ENCODE measurements around the gene SPATA33. TPM values are rescaled to one million over a fixed set of nuclear protein-coding genes. Genes with fewer than 3 reads are reported as not detected.
"Not testable (repeated sequence)": the region's sequence is repeated elsewhere in the genome, so short reads cannot be mapped to it uniquely, and the experiment has no call there.

Gene SPATA33
- total RNA-seq, 5 donors from 2014 or later (not counting 1 experiment from before 2014, with no cell fraction given): 5.0 to 11.1 (median 8.1) TPM

DNA sequence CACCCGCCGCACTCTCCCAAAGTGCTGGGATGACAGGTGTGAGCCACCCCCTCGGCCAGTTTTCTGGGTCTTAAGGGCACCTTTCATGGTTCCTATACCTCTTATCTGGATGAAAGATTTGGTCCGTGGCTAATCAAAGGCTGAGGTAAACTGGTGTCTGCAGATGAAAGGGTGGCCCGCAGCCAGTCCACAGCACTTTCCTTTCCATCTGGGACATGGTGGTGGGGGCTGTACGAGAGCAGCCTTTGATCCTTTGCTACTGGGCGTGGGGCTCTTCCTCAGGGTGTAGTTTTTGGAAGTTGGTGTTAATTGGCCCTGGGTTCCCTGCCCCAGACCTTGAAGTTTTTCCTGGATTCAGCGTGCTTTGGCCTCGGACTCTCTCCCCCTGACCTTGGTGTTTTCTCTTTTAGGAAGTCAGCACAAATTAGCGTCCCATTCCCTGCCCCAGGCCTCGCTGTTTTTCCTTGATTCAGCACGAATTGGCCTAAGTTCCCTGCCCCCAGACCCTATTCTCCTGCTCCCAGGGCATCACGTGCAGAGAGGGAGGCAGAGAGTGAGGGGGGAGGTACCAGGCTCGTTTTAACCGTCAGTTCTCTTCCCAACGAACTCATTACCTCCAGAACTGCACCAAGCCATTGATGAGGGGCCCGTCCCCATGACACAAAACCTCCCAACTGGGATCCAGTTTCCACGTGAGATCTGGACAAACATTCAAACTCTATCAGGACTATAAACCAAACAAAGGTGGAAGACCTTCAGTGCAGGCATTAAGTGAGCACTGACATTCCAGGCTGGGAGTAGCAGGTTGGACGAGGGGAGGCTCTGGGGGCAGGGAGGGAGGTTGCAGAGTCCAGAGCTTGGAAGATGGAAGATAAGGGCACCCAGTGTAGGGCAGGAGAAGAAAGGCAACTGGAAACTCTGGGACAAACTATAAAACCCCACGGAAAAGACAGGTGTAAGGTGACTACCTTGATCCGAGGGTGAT is 32.6 kb upstream of the SPATA33 start:
- Mint-ChIP-seq H3K4me3 (no peak overlapping the region), H3K27ac (no peak overlapping the region), H3K9me3 (no peaks in the 10 kb centered on the region), H3K27me3 (peaks cover 4 to 28% of the 10 kb centered on the region in 2 donors), H3K36me3 (no peaks in the 10 kb centered on the region), H3K4me1 (peaks cover 0 to 2% (median 2%) of the 10 kb centered on the region in 3 donors)
- ChIA-PET CTCF (no interaction called here), POLR2A (no interaction called here)
- H3K27ac ChIP-seq (ENCODE audit: low read length): no peak overlapping the region
- no peak overlapping the region for H3K4me3 ChIP-seq (ENCODE audit: control insufficient read depth in 1 of 2, extremely low read depth in 1 of 2, low read length in 1 of 2)
- no peaks in the 10 kb centered on the region for H3K36me3 ChIP-seq (ENCODE audit: control insufficient read depth in 2 of 2, extremely low read depth in 1 of 2, insufficient read depth in 1 of 2, low read length in 1 of 2)
- H3K9me3 ChIP-seq: no peaks in the 10 kb centered on the region
- DNase-seq (no peak), ATAC-seq (replicated peaks in 1 of 4) (no peak)
- no peaks in the 10 kb centered on the region for H3K4me1 ChIP-seq (ENCODE audit: control insufficient read depth in 1 of 2, extremely low read depth in 1 of 2, insufficient read depth in 2 of 2, low read length in 2 of 2)
- WGBS (ENCODE audit: insufficient coverage): 85% methylated on average over 8 of the region's 21 CpGs
- peaks cover 0 to 24% of the 10 kb centered on the region in 2 experiments for H3K27me3 ChIP-seq (replicated peaks in 1 of 2; ENCODE audit: control insufficient read depth in 2 of 2, extremely low read depth in 1 of 2, insufficient read depth in 2 of 2, low read length in 1 of 2)

DNA sequence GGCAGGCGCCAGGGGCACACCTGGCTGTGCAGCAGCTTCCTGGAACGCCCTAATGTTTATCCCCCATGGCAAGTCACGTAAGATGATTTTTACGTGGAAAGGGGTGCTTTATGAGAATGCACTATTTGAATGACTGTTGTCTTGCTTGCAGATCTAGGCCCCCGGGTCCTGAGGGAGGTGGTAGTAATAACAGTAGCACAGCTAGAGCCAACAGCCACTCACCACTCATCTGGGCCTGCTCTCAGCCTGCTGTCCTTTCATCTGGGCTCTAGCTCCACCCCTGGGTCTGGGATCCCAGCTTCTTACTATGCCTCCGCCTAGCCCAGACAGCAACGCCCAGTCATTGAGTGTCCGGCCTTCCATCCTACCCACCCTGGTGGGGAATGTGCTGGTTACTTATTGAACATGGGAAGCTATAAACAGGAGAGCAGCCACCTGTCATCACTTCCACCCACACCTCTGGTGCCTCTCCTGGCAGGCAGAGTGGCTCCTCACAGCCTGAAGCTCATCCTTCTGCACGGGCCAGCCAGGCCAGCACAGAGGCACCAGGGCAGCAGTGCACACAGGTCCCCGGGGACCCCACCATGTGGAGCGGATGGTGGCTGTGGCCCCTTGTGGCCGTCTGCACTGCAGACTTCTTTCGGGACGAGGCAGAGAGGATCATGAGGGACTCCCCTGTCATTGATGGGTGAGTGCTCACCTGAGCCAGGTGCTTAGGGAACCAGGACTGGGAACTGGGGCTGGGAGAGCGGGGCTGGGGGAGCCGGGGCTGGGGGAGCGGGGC is 27.6 kb upstream of the SPATA33 start:
- Histone ChIP-seq H3K27me3 (replicated peaks in 1 of 2; ENCODE audit: control insufficient read depth in 2 of 2, extremely low read depth in 1 of 2, insufficient read depth in 2 of 2, low read length in 1 of 2) (peaks cover 0 to 15% of the 10 kb centered on the region in 2 experiments), H3K4me1 (ENCODE audit: control insufficient read depth in 1 of 2, extremely low read depth in 1 of 2, insufficient read depth in 2 of 2, low read length in 2 of 2) (no peaks in the 10 kb centered on the region), H3K36me3 (ENCODE audit: control insufficient read depth in 2 of 2, extremely low read depth in 1 of 2, insufficient read depth in 1 of 2, low read length in 1 of 2) (no peaks in the 10 kb centered on the region), H3K27ac (ENCODE audit: low read length) (no peak overlapping the region), H3K9me3 (no peaks in the 10 kb centered on the region), H3K4me3 (ENCODE audit: control insufficient read depth in 1 of 2, extremely low read depth in 1 of 2, low read length in 1 of 2) (no peak overlapping the region)
- H3K36me3 Mint-ChIP-seq: no peaks in the 10 kb centered on the region
- POLR2A ChIA-PET: no interaction called here
- DNase-seq (no peak), ATAC-seq (replicated peaks in 1 of 4) (no peak)
- H3K9me3 Mint-ChIP-seq: no peaks in the 10 kb centered on the region
- peaks cover 0 to 4% of the 10 kb centered on the region in 2 donors for H3K27me3 Mint-ChIP-seq
- H3K27ac Mint-ChIP-seq: no peak overlapping the region
- H3K4me1 Mint-ChIP-seq: no peaks in the 10 kb centered on the region
- 93% methylated on average over 8 of the region's 17 CpGs for WGBS (ENCODE audit: insufficient coverage)
- CTCF ChIA-PET: interaction anchor here in 1 of 2 donors (0.5 kb wide), 1 partner anchor 276 kb away, joined by 3 read pairs; no protein-coding TSS in a partner anchor
- H3K4me3 Mint-ChIP-seq: no peak overlapping the region

DNA sequence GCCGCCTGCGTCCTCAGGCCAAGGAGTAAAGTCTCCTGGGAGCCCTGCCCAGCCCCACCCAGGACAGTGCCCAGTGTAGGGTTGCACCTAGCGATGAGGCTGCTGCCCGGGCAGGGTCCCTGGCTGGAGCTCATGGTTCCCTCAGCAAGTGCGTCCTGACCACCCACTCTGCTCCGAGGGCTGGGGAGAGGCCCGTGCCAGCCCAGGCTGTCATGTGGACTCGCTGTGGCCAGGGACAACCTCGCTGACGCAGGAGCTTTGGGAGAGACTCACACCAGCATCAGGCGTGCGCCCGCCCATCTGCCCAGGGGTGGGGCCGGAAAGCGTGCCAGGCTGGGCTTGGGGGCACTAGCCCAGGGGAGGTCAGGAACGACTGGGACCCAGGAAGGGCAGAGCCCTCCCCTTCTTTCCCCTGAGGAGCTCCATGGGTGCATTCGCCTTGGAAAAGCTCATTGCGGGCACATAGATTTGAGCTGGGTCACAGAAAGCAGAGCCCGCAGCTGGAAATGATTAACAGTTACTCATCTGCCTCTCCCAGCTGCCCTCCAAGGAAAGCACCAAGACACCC is 24.5 kb upstream of the SPATA33 start:
- Mint-ChIP-seq H3K4me1 (no peaks in the 10 kb centered on the region), H3K27ac (no peak overlapping the region), H3K9me3 (no peaks in the 10 kb centered on the region), H3K27me3 (no peaks in the 10 kb centered on the region), H3K36me3 (no peaks in the 10 kb centered on the region), H3K4me3 (no peak overlapping the region)
- H3K36me3 ChIP-seq (ENCODE audit: control insufficient read depth in 2 of 2, extremely low read depth in 1 of 2, insufficient read depth in 1 of 2, low read length in 1 of 2): no peaks in the 10 kb centered on the region
- no peak overlapping the region for H3K4me3 ChIP-seq (ENCODE audit: control insufficient read depth in 1 of 2, extremely low read depth in 1 of 2, low read length in 1 of 2)
- no peak overlapping the region for H3K27ac ChIP-seq (ENCODE audit: low read length)
- ATAC-seq (replicated peaks in 1 of 4): no peak
- no peaks in the 10 kb centered on the region for H3K4me1 ChIP-seq (ENCODE audit: control insufficient read depth in 1 of 2, extremely low read depth in 1 of 2, insufficient read depth in 2 of 2, low read length in 2 of 2)
- 93% methylated on average over 17 of the region's 19 CpGs for WGBS (ENCODE audit: insufficient coverage)
- CTCF ChIA-PET: no interaction called here
- POLR2A ChIA-PET: no interaction called here
- H3K9me3 ChIP-seq: no peaks in the 10 kb centered on the region
- peaks cover 0 to 34% of the 10 kb centered on the region in 2 experiments for H3K27me3 ChIP-seq (replicated peaks in 1 of 2; ENCODE audit: control insufficient read depth in 2 of 2, extremely low read depth in 1 of 2, insufficient read depth in 2 of 2, low read length in 1 of 2)
- no peak for DNase-seq

DNA sequence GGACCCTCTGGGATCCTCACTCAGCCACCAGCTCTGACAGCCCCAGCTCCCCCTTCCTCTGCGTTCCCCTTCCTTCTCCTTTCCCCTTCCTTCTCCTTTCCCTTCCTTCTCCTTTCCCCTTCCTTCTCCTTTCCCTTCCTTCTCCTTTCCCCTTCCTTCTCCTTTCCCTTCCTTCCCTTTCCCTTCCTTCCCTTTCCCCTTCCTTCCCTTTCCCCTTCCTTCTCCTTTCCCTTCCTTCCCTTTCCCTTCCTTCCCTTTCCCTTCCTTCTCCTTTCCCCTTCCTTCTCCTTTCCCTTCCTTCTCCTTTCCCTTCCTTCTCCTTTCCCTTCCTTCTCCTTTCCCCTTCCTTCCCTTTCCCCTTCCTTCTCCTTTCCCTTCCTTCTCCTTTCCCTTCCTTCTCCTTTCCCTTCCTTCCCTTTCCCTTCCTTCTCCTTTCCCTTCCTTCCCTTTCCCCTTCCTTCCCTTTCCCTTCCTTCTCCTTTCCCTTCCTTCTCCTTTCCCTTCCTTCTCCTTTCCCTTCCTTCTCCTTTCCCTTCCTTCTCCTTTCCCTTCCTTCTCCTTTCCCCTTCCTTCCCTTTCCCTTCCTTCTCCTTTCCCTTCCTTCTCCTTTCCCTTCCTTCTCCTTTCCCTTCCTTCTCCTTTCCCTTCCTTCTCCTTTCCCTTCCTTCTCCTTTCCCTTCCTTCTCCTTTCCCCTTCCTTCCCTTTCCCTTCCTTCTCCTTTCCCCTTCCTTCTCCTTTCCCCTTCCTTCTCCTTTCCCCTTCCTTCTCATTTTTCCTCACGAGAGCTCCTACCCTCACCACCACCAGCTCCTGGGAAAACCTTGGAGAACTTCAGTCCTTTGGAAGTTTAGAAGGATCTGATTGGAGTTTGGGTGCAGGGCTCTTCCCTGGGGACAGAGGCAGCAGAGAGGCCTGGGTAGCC is 22.9 kb upstream of the SPATA33 start:
- H3K36me3 ChIP-seq (ENCODE audit: control insufficient read depth in 2 of 2, extremely low read depth in 1 of 2, insufficient read depth in 1 of 2, low read length in 1 of 2); H3K9me3 Mint-ChIP-seq; DNase-seq; H3K4me3 Mint-ChIP-seq; H3K4me3 ChIP-seq (ENCODE audit: control insufficient read depth in 1 of 2, extremely low read depth in 1 of 2, low read length in 1 of 2); H3K36me3 Mint-ChIP-seq; H3K27me3 Mint-ChIP-seq; ATAC-seq (replicated peaks in 1 of 4); H3K27ac Mint-ChIP-seq; H3K27ac ChIP-seq (ENCODE audit: low read length); H3K4me1 ChIP-seq (ENCODE audit: control insufficient read depth in 1 of 2, extremely low read depth in 1 of 2, insufficient read depth in 2 of 2, low read length in 2 of 2); H3K9me3 ChIP-seq; H3K4me1 Mint-ChIP-seq: not testable (repeated sequence)
- ChIA-PET CTCF (interaction anchor here in 1 of 2 donors (0.7 kb wide), 1 partner anchor 215 kb away, joined by 3 read pairs; no protein-coding TSS in a partner anchor), POLR2A (interaction anchor here in 1 of 2 donors (0.5 kb wide), 1 partner anchor 24 kb away, joined by 7 read pairs; no protein-coding TSS in a partner anchor)
- WGBS (ENCODE audit: insufficient coverage): 100% methylated on average over 1 of the region's 2 CpGs
- H3K27me3 ChIP-seq (replicated peaks in 1 of 2; ENCODE audit: control insufficient read depth in 2 of 2, extremely low read depth in 1 of 2, insufficient read depth in 2 of 2, low read length in 1 of 2): peaks cover 0 to 33% of the 10 kb centered on the region in 2 experiments

DNA sequence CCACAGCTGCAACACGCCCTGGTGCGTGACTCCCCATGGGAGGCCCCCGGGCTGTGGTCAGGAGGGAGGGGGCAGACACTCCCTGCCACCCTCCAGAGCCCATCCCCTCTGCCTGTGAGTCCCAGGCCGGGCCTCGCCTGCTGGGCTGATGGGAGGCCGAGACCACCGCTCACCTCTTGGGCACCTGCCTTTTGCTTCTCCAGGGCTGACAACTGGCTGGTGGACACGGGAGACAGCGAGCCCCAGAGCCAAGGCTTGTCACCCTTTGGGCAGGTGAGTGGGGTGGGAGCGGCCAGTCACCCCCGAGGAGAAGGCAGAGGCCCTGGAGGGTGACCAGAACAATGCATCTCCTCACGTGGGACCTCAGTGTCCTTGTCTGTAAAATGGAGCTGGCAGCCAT is 21.0 kb upstream of the SPATA33 start:
- H3K4me3 ChIP-seq (ENCODE audit: control insufficient read depth in 1 of 2, extremely low read depth in 1 of 2, low read length in 1 of 2): no peak overlapping the region
- no peak for DNase-seq
- peaks cover 0 to 30% of the 10 kb centered on the region in 2 experiments for H3K27me3 ChIP-seq (replicated peaks in 1 of 2; ENCODE audit: control insufficient read depth in 2 of 2, extremely low read depth in 1 of 2, insufficient read depth in 2 of 2, low read length in 1 of 2)
- ChIA-PET POLR2A (no interaction called here), CTCF (no interaction called here)
- H3K9me3 Mint-ChIP-seq: no peaks in the 10 kb centered on the region
- WGBS (ENCODE audit: insufficient coverage): 83% methylated on average over 4 of the region's 12 CpGs
- no peaks in the 10 kb centered on the region for H3K9me3 ChIP-seq
- no peak for ATAC-seq (replicated peaks in 1 of 4)
- H3K4me1 Mint-ChIP-seq: peaks cover 9 to 12% (median 10%) of the 10 kb centered on the region in 3 donors
- H3K4me3 Mint-ChIP-seq: no peak overlapping the region
- H3K36me3 ChIP-seq (ENCODE audit: control insufficient read depth in 2 of 2, extremely low read depth in 1 of 2, insufficient read depth in 1 of 2, low read length in 1 of 2): no peaks in the 10 kb centered on the region
- no peaks in the 10 kb centered on the region for H3K27me3 Mint-ChIP-seq
- peaks cover 0 to 13% of the 10 kb centered on the region in 2 experiments for H3K4me1 ChIP-seq (ENCODE audit: control insufficient read depth in 1 of 2, extremely low read depth in 1 of 2, insufficient read depth in 2 of 2, low read length in 2 of 2)
- no peaks in the 10 kb centered on the region for H3K36me3 Mint-ChIP-seq
- no peak overlapping the region for H3K27ac ChIP-seq (ENCODE audit: low read length)
- H3K27ac Mint-ChIP-seq: no peak overlapping the region

Measured in T-cell (primary cell).